Measurements from ENCODE around the gene AGTPBP1. TPM values are rescaled to one million over a fixed set of nuclear protein-coding genes. Genes with fewer than 3 reads are reported as not detected.

The AGTPBP1 gene
- total RNA-seq, 2 experiments from 2014 or later, result 31.9 to 35.6 TPM

Other genes with a start within 250 kb of the AGTPBP1 start
- gene NAA35, start 199.2 kb upstream of the AGTPBP1 start, total RNA-seq, result 10 to 100 TPM; 33.2 to 33.9 TPM